HG03108 (cell line): ENCODE results near the gene GTF2F2.

ENCODE experiments used
- ATAC-seq: cut with Tn5 transposase; IDR thresholded peaks from one replicate; pipeline ENCODE4 v1.9.1; 2021; ENCODE audit warnings: moderate library complexity; ENCODE audit not compliant: unreplicated experiment

Gene GTF2F2

GRCh38 chr13:45120967-45121831, 889 bp downstream of the GTF2F2 start:
- no peak for ATAC-seq

- no peak for ATAC-seq
These were observed 2.6 kb downstream of the GTF2F2 start for GRCh38 chr13:45122941-45123340.

- peak; percentile 79 for ATAC-seq
These were observed 12.2 kb downstream of the GTF2F2 start for GRCh38 chr13:45132369-45133064.

GRCh38 chr13:45133396-45134118, 13.2 kb downstream of the GTF2F2 start:
- no peak for ATAC-seq

- no peak for ATAC-seq
These were observed 16.6 kb downstream of the GTF2F2 start for GRCh38 chr13:45136741-45137504.

GRCh38 chr13:45137526-45137925, 17.2 kb downstream of the GTF2F2 start:
- no peak for ATAC-seq

GRCh38 chr13:45138282-45138681, 18.0 kb downstream of the GTF2F2 start:
- ATAC-seq, result no peak

GRCh38 chr13:45141369-45141768, 21.1 kb downstream of the GTF2F2 start:
- no peak for ATAC-seq

- no peak for ATAC-seq
These were observed 22.4 kb downstream of the GTF2F2 start for GRCh38 chr13:45142440-45143345.

- ATAC-seq, result no peak
These were observed 23.0 kb downstream of the GTF2F2 start for GRCh38 chr13:45143346-45143751.

- no peak for ATAC-seq
These were observed 29.7 kb downstream of the GTF2F2 start for GRCh38 chr13:45149964-45150363.

GRCh38 chr13:45156565-45157361, 36.5 kb downstream of the GTF2F2 start:
- ATAC-seq, result no peak

- no peak for ATAC-seq
These were observed 41.9 kb downstream of the GTF2F2 start for GRCh38 chr13:45162194-45162593.

GRCh38 chr13:45162821-45163220, 42.5 kb downstream of the GTF2F2 start:
- ATAC-seq, result no peak

- ATAC-seq, result no peak
These were observed 46.5 kb downstream of the GTF2F2 start for GRCh38 chr13:45166858-45167257.

GRCh38 chr13:45167611-45168554, 47.6 kb downstream of the GTF2F2 start:
- ATAC-seq, result no peak

- no peak for ATAC-seq
These were observed 48.2 kb downstream of the GTF2F2 start for GRCh38 chr13:45168555-45168930.

- ATAC-seq, result no peak
These were observed 54.2 kb downstream of the GTF2F2 start for GRCh38 chr13:45174478-45174877.
